Activated CD8-positive, alpha-beta memory T cell treated with anti-CD3 and anti-CD28 coated beads for 36 hours (primary cell): ENCODE results near the gene NSD1. TPM values are rescaled to one million over a fixed set of nuclear protein-coding genes. Genes with fewer than 3 reads are reported as not detected.
"Not testable (repeated sequence)": the region's sequence is repeated elsewhere in the genome, so short reads cannot be mapped to it uniquely, and the experiment has no call there.

Experiments used
- CTCF ChIA-PET: fragments of 350-600 bp; sonication (Branson Sonifier 250); formaldehyde crosslinking; loops from one replicate; lab custom pipeline; 2021; ENCODE audit warnings: antibody characterized with exemption; lab: Charles Lee
- POLR2A ChIA-PET: fragments of 350-600 bp; sonication (Branson Sonifier 250); formaldehyde crosslinking; loops from one replicate; lab custom pipeline; 2021; ENCODE audit warnings: antibody characterized with exemption; lab: Charles Lee
- total RNA-seq, 2 experiments: library from RNA; stranded (reverse); gene quantifications; one replicate each; pipeline ENCODE4 v1.2.3, GENCODE V29; 2021

The NSD1 gene
- total RNA-seq, 2 experiments from 2014 or later: 78.6 to 80.4 TPM

- ChIA-PET CTCF (interaction anchor here (0.7 to 2.0 kb wide), 3 partner anchors 19 to 66 kb away, joined by 4 to 6 read pairs (median 4); no protein-coding TSS in a partner anchor), POLR2A (no interaction called here)
These were observed 203.3 kb downstream of the NSD1 start for GRCh38 chr5:177336603-177337494.

GRCh38 chr5:177338251-177339106 lies 204.9 kb downstream of the NSD1 start:
- CTCF ChIA-PET: interaction anchor here (1.4 kb wide), 1 partner anchor 119 kb away, joined by 3 read pairs; no protein-coding TSS in a partner anchor
- POLR2A ChIA-PET: no interaction called here

GRCh38 chr5:177339107-177339638 lies 205.6 kb downstream of the NSD1 start:
- CTCF ChIA-PET: interaction anchor here (1.4 kb wide), 1 partner anchor 118 kb away, joined by 3 read pairs; no protein-coding TSS in a partner anchor
- POLR2A ChIA-PET: no interaction called here

- CTCF ChIA-PET, POLR2A ChIA-PET: not testable (repeated sequence)
These were observed 209.4 kb downstream of the NSD1 start for GRCh38 chr5:177343000-177343399.

- ChIA-PET POLR2A (no interaction called here), CTCF (interaction anchor here (0.7 to 3.6 kb wide), 3 partner anchors 26 to 172 kb away, joined by 3 to 14 read pairs (median 3); no protein-coding TSS in a partner anchor)
These were observed 210.2 kb downstream of the NSD1 start for GRCh38 chr5:177343777-177344176.

- POLR2A ChIA-PET: interaction anchor here (0.7 kb wide), 1 partner anchor 9 kb away, joined by 10 read pairs; no protein-coding TSS in a partner anchor
- CTCF ChIA-PET: interaction anchor here (0.7 to 3.6 kb wide), 3 partner anchors 27 to 173 kb away, joined by 3 to 14 read pairs (median 6); no protein-coding TSS in a partner anchor
These were observed 211.3 kb downstream of the NSD1 start for GRCh38 chr5:177344891-177345290.

GRCh38 chr5:177346820-177347219 lies 213.2 kb downstream of the NSD1 start:
- ChIA-PET POLR2A (interaction anchor here (0.6 kb wide), 1 partner anchor 43 kb away, joined by 3 read pairs; the partner anchor contains the start of genes PRELID1 and RAB24), CTCF (interaction anchor here (1.0 to 3.6 kb wide), 4 partner anchors 9 to 37 kb away, joined by 3 to 14 read pairs (median 4); partner anchors contain the start of gene RGS14)

- POLR2A ChIA-PET: no interaction called here
These were observed 214.1 kb downstream of the NSD1 start for GRCh38 chr5:177347699-177348098.

GRCh38 chr5:177349362-177349647 lies 215.7 kb downstream of the NSD1 start:
- POLR2A ChIA-PET: interaction anchor here (0.6 to 0.7 kb wide), 2 partner anchors 50 to 81 kb away, joined by 6 to 11 read pairs; no protein-coding TSS in a partner anchor
- CTCF ChIA-PET: interaction anchor here (0.9 to 1.5 kb wide), 6 partner anchors 20 to 106 kb away, joined by 3 to 4 read pairs (median 3); no protein-coding TSS in a partner anchor

More at GRCh38 chr5:177347699-177348098, 214.1 kb downstream of the NSD1 start:
- CTCF ChIA-PET: interaction anchor here (0.9 to 1.3 kb wide), 2 partner anchors 10 to 36 kb away, joined by 3 to 5 read pairs; partner anchors contain the start of gene RGS14

- POLR2A ChIA-PET: no interaction called here
- CTCF ChIA-PET: interaction anchor here (0.9 to 2.1 kb wide), 4 partner anchors 21 to 106 kb away, joined by 3 to 6 read pairs (median 4); no protein-coding TSS in a partner anchor
These were observed 216.2 kb downstream of the NSD1 start for GRCh38 chr5:177349762-177350161.

Other genes with a start within 250 kb of the NSD1 start
- gene HK3, start 234.4 kb upstream of the NSD1 start, total RNA-seq: under 1 TPM in 1 of 2 experiments, not detected in 1; 0.06 TPM
- gene UIMC1, start 127.0 kb upstream of the NSD1 start, total RNA-seq: 10 to 100 TPM; 40.0 to 41.3 TPM
- 10 to 100 TPM; 21.2 TPM for gene ZNF346, start 111.1 kb upstream of the NSD1 start, total RNA-seq
- gene FGFR4, start 46.9 kb upstream of the NSD1 start, total RNA-seq: 1 to 10 TPM in 1 of 2 experiments, under 1 TPM in 1; 0.97 to 1.2 TPM
- 10 to 100 TPM; 33.5 TPM for gene RAB24, start 169.9 kb downstream of the NSD1 start, total RNA-seq
- 100 to 1,000 TPM; 360 to 372 TPM for gene PRELID1, start 170.0 kb downstream of the NSD1 start, total RNA-seq
- 10 to 100 TPM; 11.0 to 11.8 TPM for gene MXD3, start 178.1 kb downstream of the NSD1 start, total RNA-seq
- gene LMAN2, start 217.9 kb downstream of the NSD1 start, total RNA-seq: 100 to 1,000 TPM; 110 to 117 TPM
- 10 to 100 TPM; 42.8 to 43.5 TPM for gene RGS14, start 224.2 kb downstream of the NSD1 start, total RNA-seq